OCI-LY1 (cell line): ENCODE results near the gene EPHA5.

Experiments used
- H2AFZ ChIP-seq: fragments of 200-600 bp; sonication (generic), shearing (Covaris generic); 2 replicates; pipeline ENCODE4 v1.6.0; 2014; ENCODE audit warnings: antibody characterized with exemption, mild to moderate bottlenecking, low read length
- H3F3A ChIP-seq: fragments of 200-600 bp; sonication (generic), shearing (Covaris generic); 2 replicates; pipeline ENCODE4 v1.6.0; 2014; ENCODE audit warnings: mild to moderate bottlenecking, antibody characterized with exemption, low read length, moderate library complexity; ENCODE audit not compliant: insufficient read depth
- H3K27ac ChIP-seq: fragments of 200-600 bp; sonication (generic); 2 replicates; pipeline ENCODE4 v1.5.1; 2014; ENCODE audit warnings: low read length, mixed run types, mild to moderate bottlenecking, low read depth; ENCODE audit not compliant: poor library complexity, severe bottlenecking
- H3K27me3 ChIP-seq: fragments of 200-600 bp; sonication (generic); 2 replicates; pipeline ENCODE4 v1.6.0; 2014; ENCODE audit warnings: antibody characterized with exemption, mild to moderate bottlenecking, low read length, moderate library complexity; ENCODE audit not compliant: insufficient read depth
- H3K36me3 ChIP-seq: fragments of 200-600 bp; sonication (generic); 2 replicates; pipeline ENCODE4 v1.6.1; 2014; ENCODE audit warnings: mild to moderate bottlenecking, antibody characterized with exemption, low read length, moderate library complexity, mixed read lengths; ENCODE audit not compliant: insufficient read depth
- H3K4me1 ChIP-seq: fragments of 200-600 bp; sonication (generic); 2 replicates; pipeline ENCODE4 v1.5.1; 2014; ENCODE audit warnings: mild to moderate bottlenecking, low read length, moderate library complexity; ENCODE audit not compliant: insufficient read depth, severe bottlenecking
- H3K4me2 ChIP-seq: fragments of 200-600 bp; sonication (generic), shearing (Covaris generic); 2 replicates; pipeline ENCODE4 v1.6.1; 2014; ENCODE audit warnings: low read length
- H3K4me3 ChIP-seq: fragments of 200-600 bp; sonication (generic); 2 replicates; pipeline ENCODE4 v1.5.1; 2014; ENCODE audit warnings: low read length, low read depth, mild to moderate bottlenecking, mixed read lengths; ENCODE audit not compliant: poor library complexity, severe bottlenecking
- H3K79me2 ChIP-seq: fragments of 200-600 bp; shearing (Covaris generic); 2 replicates; pipeline ENCODE4 v1.6.1; 2016; ENCODE audit warnings: mixed run types, low read length, mixed read lengths; ENCODE audit not compliant: insufficient read depth
- H3K9ac ChIP-seq: fragments of 200-600 bp; sonication (generic), shearing (Covaris generic); 2 replicates; pipeline ENCODE4 v1.6.1; 2014; ENCODE audit warnings: mild to moderate bottlenecking, low read length, mixed read lengths
- H3K9me2 ChIP-seq: fragments of 200-600 bp; sonication (generic), shearing (Covaris generic); 2 replicates; pipeline ENCODE4 v1.6.1; 2014; ENCODE audit warnings: low read depth, mild to moderate bottlenecking, low read length, mixed read lengths
- H3K9me3 ChIP-seq: fragments of 200-600 bp; shearing (Covaris generic); 2 replicates; pipeline ENCODE4 v1.6.1; 2014; ENCODE audit warnings: low read length, mixed read lengths
- H4K20me1 ChIP-seq: fragments of 200-600 bp; sonication (generic), shearing (Covaris generic); 2 replicates; pipeline ENCODE4 v1.6.0; 2016; ENCODE audit warnings: mild to moderate bottlenecking, low read length; ENCODE audit not compliant: insufficient read depth
- EZH2 ChIP-seq: fragments of 200-600 bp; sonication (generic), shearing (Covaris generic); IDR thresholded peaks from 2 replicates; pipeline ENCODE4 v1.8.0; 2017; ENCODE audit warnings: borderline replicate concordance, mixed run types, mild to moderate bottlenecking, antibody characterized with exemption, low read length, moderate library complexity, mixed read lengths
- TF ChIP-seq, protein P1 (sequence below): fragments of 200-600 bp; sonication (generic), shearing (Covaris generic); IDR thresholded peaks from 2 replicates; pipeline ENCODE4 v1.5.1; 2017; ENCODE audit warnings: mild to moderate bottlenecking, antibody characterized with exemption, low read length, moderate library complexity, mixed read lengths

The EPHA5 gene

GRCh38 chr4:65671372-65671771 is 1.1 kb upstream of the EPHA5 start:
- Histone ChIP-seq H3K9me3 (no peaks in the 10 kb centered on the region), H4K20me1 (no peaks in the 10 kb centered on the region), H3K4me2 (no peak overlapping the region), H3K4me1 (no peaks in the 10 kb centered on the region), H3K36me3 (no peaks in the 10 kb centered on the region), H2AFZ (no peak overlapping the region), H3K4me3 (no peak overlapping the region), H3K27ac (no peak overlapping the region), H3K9me2 (no peaks in the 10 kb centered on the region), H3K9ac (no peak overlapping the region), H3K79me2 (no peaks in the 10 kb centered on the region), H3F3A (no peaks in the 10 kb centered on the region), H3K27me3 (no peaks in the 10 kb centered on the region)
- TF ChIP-seq, protein P1, sequence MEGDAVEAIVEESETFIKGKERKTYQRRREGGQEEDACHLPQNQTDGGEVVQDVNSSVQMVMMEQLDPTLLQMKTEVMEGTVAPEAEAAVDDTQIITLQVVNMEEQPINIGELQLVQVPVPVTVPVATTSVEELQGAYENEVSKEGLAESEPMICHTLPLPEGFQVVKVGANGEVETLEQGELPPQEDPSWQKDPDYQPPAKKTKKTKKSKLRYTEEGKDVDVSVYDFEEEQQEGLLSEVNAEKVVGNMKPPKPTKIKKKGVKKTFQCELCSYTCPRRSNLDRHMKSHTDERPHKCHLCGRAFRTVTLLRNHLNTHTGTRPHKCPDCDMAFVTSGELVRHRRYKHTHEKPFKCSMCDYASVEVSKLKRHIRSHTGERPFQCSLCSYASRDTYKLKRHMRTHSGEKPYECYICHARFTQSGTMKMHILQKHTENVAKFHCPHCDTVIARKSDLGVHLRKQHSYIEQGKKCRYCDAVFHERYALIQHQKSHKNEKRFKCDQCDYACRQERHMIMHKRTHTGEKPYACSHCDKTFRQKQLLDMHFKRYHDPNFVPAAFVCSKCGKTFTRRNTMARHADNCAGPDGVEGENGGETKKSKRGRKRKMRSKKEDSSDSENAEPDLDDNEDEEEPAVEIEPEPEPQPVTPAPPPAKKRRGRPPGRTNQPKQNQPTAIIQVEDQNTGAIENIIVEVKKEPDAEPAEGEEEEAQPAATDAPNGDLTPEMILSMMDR: no peak
- no peak for TF ChIP-seq EZH2

DNA sequence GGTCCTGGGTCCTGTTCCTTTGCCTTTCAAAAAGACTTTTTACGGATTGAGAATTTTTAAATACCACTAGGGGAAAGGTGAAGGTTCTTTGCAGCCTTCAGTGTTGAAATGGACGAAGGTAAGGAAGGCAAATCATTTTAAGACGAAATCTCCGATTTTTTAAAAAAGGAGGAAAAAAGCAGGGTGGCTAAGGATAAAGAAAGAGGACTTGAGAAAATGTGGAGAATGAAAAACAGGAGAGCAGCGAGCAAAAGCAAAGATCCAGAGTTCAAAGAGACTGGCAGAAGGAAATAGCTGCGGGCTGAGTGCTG is 314 bp downstream of the EPHA5 start:
- Histone ChIP-seq H3K9ac (no peak overlapping the region), H4K20me1 (no peaks in the 10 kb centered on the region), H2AFZ (no peak overlapping the region), H3K9me3 (no peaks in the 10 kb centered on the region), H3K9me2 (no peaks in the 10 kb centered on the region), H3K27me3 (no peaks in the 10 kb centered on the region), H3K4me1 (no peaks in the 10 kb centered on the region), H3K27ac (no peak overlapping the region), H3F3A (no peaks in the 10 kb centered on the region), H3K36me3 (no peaks in the 10 kb centered on the region), H3K79me2 (no peaks in the 10 kb centered on the region), H3K4me3 (no peak overlapping the region), H3K4me2 (no peak overlapping the region)
- TF ChIP-seq, protein P1: no peak
- no peak for TF ChIP-seq EZH2

DNA sequence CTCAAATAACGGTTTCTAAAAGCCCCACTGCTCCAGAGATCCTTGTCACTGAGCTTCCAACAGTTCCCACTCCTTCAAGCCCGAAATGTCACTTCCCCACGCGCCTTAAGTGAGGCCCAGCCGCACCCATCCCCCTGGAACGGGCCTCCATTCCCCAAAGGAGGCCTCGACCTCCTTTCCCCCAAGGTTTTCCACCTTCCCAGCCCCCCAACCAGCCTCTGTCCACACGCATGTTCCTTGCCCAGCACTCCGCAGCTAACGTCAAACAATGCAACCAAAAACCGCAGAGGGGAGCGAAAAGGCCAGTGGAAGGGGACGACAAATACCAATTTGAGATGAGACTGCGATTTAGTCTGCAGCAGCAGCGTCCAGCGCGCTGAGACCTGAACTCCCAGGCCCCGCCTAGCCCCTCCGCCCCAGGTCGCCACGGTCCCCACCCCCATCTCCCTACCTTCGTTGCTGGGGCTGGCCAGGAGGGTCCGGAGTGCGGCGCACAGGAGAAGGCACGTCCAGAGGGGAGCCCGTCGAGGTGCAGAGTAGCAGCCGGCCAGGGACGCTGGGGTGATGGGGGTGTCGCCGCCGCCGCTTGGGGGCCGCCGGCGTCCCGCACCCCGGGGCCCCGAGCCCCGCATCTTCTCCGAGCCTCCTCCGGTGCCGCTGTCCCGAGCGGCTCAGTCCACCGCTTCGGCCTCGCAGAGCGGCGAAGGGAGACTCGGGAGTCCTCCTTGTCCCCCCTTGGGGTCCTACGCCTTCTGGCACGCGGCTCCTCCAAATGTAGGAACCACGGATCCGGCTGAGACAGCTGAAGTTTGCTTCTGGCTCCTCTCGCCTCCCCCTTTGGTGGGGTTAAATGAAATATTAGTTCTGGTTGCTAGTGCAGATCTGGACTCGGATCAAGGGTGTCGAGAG is 924 bp downstream of the EPHA5 start:
- no peak for TF ChIP-seq EZH2
- Histone ChIP-seq H2AFZ (no peak overlapping the region), H3K9ac (no peak overlapping the region), H4K20me1 (no peaks in the 10 kb centered on the region), H3K27me3 (no peaks in the 10 kb centered on the region), H3K27ac (no peak overlapping the region), H3K4me1 (no peaks in the 10 kb centered on the region), H3K9me3 (no peaks in the 10 kb centered on the region), H3K9me2 (no peaks in the 10 kb centered on the region), H3F3A (no peaks in the 10 kb centered on the region), H3K4me3 (no peak overlapping the region), H3K4me2 (no peak overlapping the region), H3K36me3 (no peaks in the 10 kb centered on the region), H3K79me2 (no peaks in the 10 kb centered on the region)
